HepG2 (cell line): Measurements from ENCODE around the gene SURF6. TPM values are rescaled to one million over a fixed set of nuclear protein-coding genes. Genes with fewer than 3 reads are reported as not detected.
A peak's percentile ranks its signal among the peaks of the same experiment; 100 is the strongest.

Experiments
- ATAC-seq: fragments of 200-7000 bp; cut with Tn5 transposase; 3 replicates; pipeline ENCODE4 v1.9.1; 2020; ENCODE audit warnings: mild to moderate bottlenecking, moderate library complexity
- BruUV-seq: library from RNA; stranded (reverse); fragments of 400-500 nt; replicated peaks from 2 replicates; lab custom pipeline; 2021; lab: Mats Ljungman, UMichigan
- CTCF ChIA-PET: fragments of 300-600 bp; formaldehyde crosslinking; extraction: SDS; loops from one replicate; lab custom pipeline; 2021; ENCODE audit warnings: low total read pairs, inconsistent platforms, low intra/inter-chr PET ratio; lab: Yijun Ruan, JAX
- POLR2A ChIA-PET: fragments of 350-600 bp; sonication (Branson Sonifier 250); formaldehyde crosslinking; loops from one replicate; lab custom pipeline; 2020; ENCODE audit warnings: antibody characterized with exemption, inconsistent platforms; lab: Yijun Ruan, JAX
- DNase-seq: peaks from one replicate; pipeline ENCODE4 v3.0.0-alpha.2; 2015; ENCODE audit warnings: low spot score
- FAIRE-seq: peaks from 3 replicates; lab custom pipeline; 2011; peaks lifted over from hg19 to GRCh38; lab: Jason Lieb, UNC
- H2AFZ ChIP-seq: one replicate; pipeline ENCODE4 v1.6.1; 2011; ENCODE audit warnings: low read length, inconsistent platforms
- H3K27ac ChIP-seq: fragments of 300-600 bp; 3 replicates; pipeline ENCODE4 v1.8.0; 2011; ENCODE audit warnings: mixed run types, mild to moderate bottlenecking, mixed read lengths, low read length, inconsistent platforms; ENCODE audit not compliant: insufficient read depth; ENCODE audit errors: extremely low read length
- H3K27me3 ChIP-seq, 2 experiments: fragments of 200-600 bp in 1 of 2; 2 replicates in 1 of 2; 3 replicates in 1 of 2; pipeline versions ENCODE4 v1.6.0 to v1.8.0; 2011; ENCODE audit warnings: low read length in 2 of 2, mild to moderate bottlenecking in 2 of 2, moderate library complexity in 2 of 2, inconsistent platforms in 1 of 2; ENCODE audit not compliant: insufficient read depth in 2 of 2, control insufficient read depth in 1 of 2
- H3K36me3 ChIP-seq, 2 experiments: fragments of 200-600 bp in 1 of 2; replicated peaks in 1 of 2; 2 replicates in 1 of 2; 3 replicates in 1 of 2; pipeline versions ENCODE4 v1.5.1 to v1.8.0; 2011; ENCODE audit warnings: low read length in 2 of 2, inconsistent platforms in 1 of 2; ENCODE audit not compliant: insufficient read depth in 2 of 2, control insufficient read depth in 1 of 2
- H3K4me1 ChIP-seq: 2 replicates; pipeline ENCODE4 v1.5.1; 2012; ENCODE audit warnings: low read length, inconsistent platforms; ENCODE audit not compliant: insufficient read depth
- H3K4me2 ChIP-seq: 2 replicates; pipeline ENCODE4 v1.6.0; 2011; ENCODE audit warnings: low read depth, low read length, inconsistent platforms
- H3K4me3 ChIP-seq, 3 experiments: fragments of 200-600 bp in 1 of 3; sonication (generic), shearing (Covaris generic) in 1 of 3; replicated peaks in 1 of 3; 2 replicates each; pipeline ENCODE4 v1.5.1; 2011 to 2016; ENCODE audit warnings: low read length in 3 of 3, inconsistent platforms in 2 of 3, low read depth in 2 of 3, mild to moderate bottlenecking in 2 of 3, control low read depth in 1 of 3, mixed read lengths in 1 of 3; ENCODE audit not compliant: insufficient read depth in 1 of 3
- H3K79me2 ChIP-seq: one replicate; pipeline ENCODE4 v1.6.1; 2011; ENCODE audit warnings: low read length, inconsistent platforms; ENCODE audit not compliant: insufficient read depth
- H3K9ac ChIP-seq: 2 replicates; pipeline ENCODE4 v1.6.0; 2011; ENCODE audit warnings: mild to moderate bottlenecking, low read depth, low read length, inconsistent platforms; ENCODE audit not compliant: insufficient read depth
- H3K9me3 ChIP-seq: 2 replicates; pipeline ENCODE4 v1.5.1; 2012; ENCODE audit warnings: mild to moderate bottlenecking, low read length
- H4K20me1 ChIP-seq: 2 replicates; pipeline ENCODE4 v1.6.0; 2011; ENCODE audit warnings: inconsistent platforms, mild to moderate bottlenecking, low read length, moderate library complexity; ENCODE audit not compliant: insufficient read depth
- ATM ChIP-seq: fragments of 450-650 bp; IDR thresholded peaks from 2 replicates; pipeline ENCODE4 v1.7.1; 2017; ENCODE audit warnings: mild to moderate bottlenecking, borderline replicate concordance
- DR1 ChIP-seq: sonication (generic); formaldehyde crosslinking; IDR thresholded peaks from 2 replicates; pipeline ENCODE4 v1.8.0; 2021; ENCODE audit warnings: mild to moderate bottlenecking, missing genetic modification reagents, inconsistent platforms
- GABPA ChIP-seq, 2 experiments: IDR thresholded peaks; 2 replicates each; pipeline ENCODE4 v1.6.1; 2011 to 2016; ENCODE audit warnings: low read depth in 2 of 2, low read length in 1 of 2, missing biosample characterization in 1 of 2, missing genetic modification characterization in 1 of 2
- IRF2 ChIP-seq: IDR thresholded peaks from 2 replicates; pipeline ENCODE4 v1.6.1; 2018; ENCODE audit warnings: missing genetic modification reagents, missing compliant biosample characterization
- MAFK ChIP-seq, 2 experiments: IDR thresholded peaks in 1 of 2; conservative IDR thresholded peaks in 1 of 2; 2 replicates each; pipeline ENCODE4 v1.6.1; 2011; ENCODE audit warnings: improper control_type of control experiment in 2 of 2, low read length in 2 of 2
- POLR2AphosphoS2 ChIP-seq: IDR thresholded peaks from 2 replicates; pipeline ENCODE4 v1.6.1; 2011; ENCODE audit warnings: low read depth, low read length, improper control_type of control experiment
- ZNF687 ChIP-seq: sonication (generic); formaldehyde crosslinking; IDR thresholded peaks from 2 replicates; pipeline ENCODE4 v1.5.1; 2020; ENCODE audit warnings: mild to moderate bottlenecking, missing genetic modification reagents, moderate library complexity
- WGBS: methylation state at CpG from one replicate; pipeline ENCODE4 v1.1.6; 2017; ENCODE audit warnings: low lambda C conversion rate; 5-methylcytosine and 5-hydroxymethylcytosine counted together
- in situ Hi-C: cut with HindIII; loops from 2 replicates; pipeline ENCODE4 v1.10.0; 2017; ENCODE audit warnings: low pct_unique_long_range_greater_than_20kb; ENCODE audit not compliant: extremely low pct_ligation_motif_present
- intact Hi-C: fragments of 100-400 bp; cut with micrococcal nuclease; formaldehyde crosslinking; loops from one replicate; pipeline ENCODE4 v1.10.0; 2022; ENCODE audit not compliant: unreplicated experiment
- polyA plus RNA-seq, 8 experiments: library from polyadenylated mRNA; depleted of rRNA in 3 of 8; stranded (reverse) in 7 of 8; unstranded in 1 of 8; fragments of >200 nt; fragmentation: Illumina TruSeq in 4 of 8; extraction: Trizol in 4 of 8; gene quantifications; 2 replicates each; pipeline versions ENCODE4 v1.2.1 to v1.2.3, GENCODE V29; 2011 to 2016; ENCODE audit warnings: low read depth in 4 of 8, missing spikeins in 1 of 8, mixed read lengths in 1 of 8; ENCODE audit not compliant: insufficient read depth in 1 of 8
- total RNA-seq, 5 experiments: library from RNA; depleted of rRNA; stranded (reverse); fragments of >200 nt; fragmentation: Illumina TruSeq; extraction: Trizol; gene quantifications; 2 replicates each; pipeline ENCODE4 v1.2.3, GENCODE V29; 2016; ENCODE audit warnings: low read depth in 1 of 5

The SURF6 gene
- total and polyA plus RNA-seq, 2 of the 13 experiments (the other 11 are each of a cell fraction or from before 2014, with no cell fraction given), result 5.9 to 14.7 TPM

- Histone ChIP-seq H4K20me1 (peaks cover 80% of the 10 kb centered on the region), H2AFZ (no peak overlapping the region), H3K79me2 (peaks cover 84% of the 10 kb centered on the region), H3K9me3 (no peaks in the 10 kb centered on the region), H3K27me3 (no peaks in the 10 kb centered on the region), H3K4me1 (peaks cover 68% of the 10 kb centered on the region), H3K4me3 (no peak overlapping the region), H3K36me3 (peaks cover 11 to 62% of the 10 kb centered on the region in 2 experiments), H3K4me2 (peak overlapping the region; percentile 30), H3K9ac (peak overlapping the region; percentile 13; the same call in 1 of the 2 replicates), H3K27ac (no peak overlapping the region)
- FAIRE-seq, result no peak
- TF ChIP-seq DR1 (CRISPR knock-in tag) (no peak), ATM (no peak), IRF2 (CRISPR knock-in tag) (no peak), POLR2AphosphoS2 (0 out of 2 replicates have a peak, but pooled peaks have one; percentile 55), MAFK (conservative IDR thresholded peaks at IDR 0.05 in 1 of 2, IDR thresholded peaks at IDR 0.05 in 1 of 2; ENCODE audit: low read length in 2 of 2) (peak in 1 of 2 experiments; percentile 15; a peak in 1 of 4 replicates), GABPA (IDR thresholded peaks at IDR 0.05; ENCODE audit: low read depth, low read length) (no peak), GABPA (CRISPR knock-in tag; IDR thresholded peaks at IDR 0.05; ENCODE audit: low read depth) (no peak), ZNF687 (CRISPR knock-in tag) (peak; percentile 9; the same call in 1 of the 2 replicates)
- no peak for DNase-seq
- in situ Hi-C loops (no loop called here), intact Hi-C loops (no loop called here)
- POLR2A ChIA-PET, result interaction anchor here (1.1 to 1.8 kb wide), 5 partner anchors 9 to 24 kb away, joined by 3 to 7 read pairs (median 3); partner anchors contain the start of genes MED22 and RPL7A
- BruUV-seq, result no TSS peak
- WGBS, result 82% methylated on average over 2 of the region's 7 CpGs
- CTCF ChIA-PET, result no interaction called here
- ATAC-seq, result no peak
These were observed 36.2 kb upstream of the SURF6 start for GRCh38 chr9:133372144-133372543.
